ENCODE measurements around the gene HLA-A.

- TF ChIP-seq CTCF (IDR thresholded peaks at IDR 0.05) (no peak), POLR2A (IDR thresholded peaks at IDR 0.05) (no peak)
Measured at GRCh38 chr6:29907637-29908340, 34.5 kb upstream of the HLA-A start.
